GM12874 (cell line): ENCODE results near the gene CRYBG1.

Source experiments
- TF ChIP-seq, protein P1 (sequence below): IDR thresholded peaks from 2 replicates; pipeline ENCODE4 v1.5.1; 2011; ENCODE audit warnings: low read depth, mild to moderate bottlenecking, control low read depth, low read length, moderate library complexity; ENCODE audit not compliant: insufficient read depth

Gene CRYBG1

DNA sequence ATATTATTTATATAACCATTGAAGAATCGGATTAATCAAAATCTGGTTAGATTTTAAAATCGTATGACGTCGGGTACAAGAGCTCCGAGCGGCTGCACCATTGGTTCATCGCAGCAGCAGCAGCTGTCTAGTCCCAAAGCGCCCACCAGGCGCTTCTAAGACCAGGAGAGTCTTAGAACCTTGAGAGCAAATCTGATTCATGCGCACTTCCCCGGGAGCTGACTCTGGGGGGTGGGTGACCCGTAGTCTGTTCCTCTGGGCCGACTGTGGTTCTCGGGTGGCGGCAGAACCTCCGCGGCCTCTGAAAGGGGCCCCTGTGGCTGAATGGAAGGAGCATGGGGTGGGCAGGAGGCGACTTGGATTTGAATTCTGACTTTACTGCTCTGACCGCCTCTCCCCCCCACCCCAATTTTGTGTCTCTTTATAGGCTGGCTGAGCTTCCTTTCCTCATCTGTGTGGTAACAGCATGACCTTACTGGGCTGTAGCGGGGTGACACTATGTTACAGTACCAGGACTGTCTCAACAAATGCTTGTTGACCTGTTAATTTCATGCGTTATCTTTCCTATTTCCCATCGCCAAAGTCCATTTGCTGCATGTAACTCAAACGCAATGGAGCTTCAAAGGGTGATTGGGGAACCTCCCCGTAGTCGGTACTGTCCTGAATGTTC is 149.0 kb downstream of the CRYBG1 start:
- TF ChIP-seq, protein P1, sequence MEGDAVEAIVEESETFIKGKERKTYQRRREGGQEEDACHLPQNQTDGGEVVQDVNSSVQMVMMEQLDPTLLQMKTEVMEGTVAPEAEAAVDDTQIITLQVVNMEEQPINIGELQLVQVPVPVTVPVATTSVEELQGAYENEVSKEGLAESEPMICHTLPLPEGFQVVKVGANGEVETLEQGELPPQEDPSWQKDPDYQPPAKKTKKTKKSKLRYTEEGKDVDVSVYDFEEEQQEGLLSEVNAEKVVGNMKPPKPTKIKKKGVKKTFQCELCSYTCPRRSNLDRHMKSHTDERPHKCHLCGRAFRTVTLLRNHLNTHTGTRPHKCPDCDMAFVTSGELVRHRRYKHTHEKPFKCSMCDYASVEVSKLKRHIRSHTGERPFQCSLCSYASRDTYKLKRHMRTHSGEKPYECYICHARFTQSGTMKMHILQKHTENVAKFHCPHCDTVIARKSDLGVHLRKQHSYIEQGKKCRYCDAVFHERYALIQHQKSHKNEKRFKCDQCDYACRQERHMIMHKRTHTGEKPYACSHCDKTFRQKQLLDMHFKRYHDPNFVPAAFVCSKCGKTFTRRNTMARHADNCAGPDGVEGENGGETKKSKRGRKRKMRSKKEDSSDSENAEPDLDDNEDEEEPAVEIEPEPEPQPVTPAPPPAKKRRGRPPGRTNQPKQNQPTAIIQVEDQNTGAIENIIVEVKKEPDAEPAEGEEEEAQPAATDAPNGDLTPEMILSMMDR, result peak; percentile 34; the same call in 1 of the 2 replicates

DNA sequence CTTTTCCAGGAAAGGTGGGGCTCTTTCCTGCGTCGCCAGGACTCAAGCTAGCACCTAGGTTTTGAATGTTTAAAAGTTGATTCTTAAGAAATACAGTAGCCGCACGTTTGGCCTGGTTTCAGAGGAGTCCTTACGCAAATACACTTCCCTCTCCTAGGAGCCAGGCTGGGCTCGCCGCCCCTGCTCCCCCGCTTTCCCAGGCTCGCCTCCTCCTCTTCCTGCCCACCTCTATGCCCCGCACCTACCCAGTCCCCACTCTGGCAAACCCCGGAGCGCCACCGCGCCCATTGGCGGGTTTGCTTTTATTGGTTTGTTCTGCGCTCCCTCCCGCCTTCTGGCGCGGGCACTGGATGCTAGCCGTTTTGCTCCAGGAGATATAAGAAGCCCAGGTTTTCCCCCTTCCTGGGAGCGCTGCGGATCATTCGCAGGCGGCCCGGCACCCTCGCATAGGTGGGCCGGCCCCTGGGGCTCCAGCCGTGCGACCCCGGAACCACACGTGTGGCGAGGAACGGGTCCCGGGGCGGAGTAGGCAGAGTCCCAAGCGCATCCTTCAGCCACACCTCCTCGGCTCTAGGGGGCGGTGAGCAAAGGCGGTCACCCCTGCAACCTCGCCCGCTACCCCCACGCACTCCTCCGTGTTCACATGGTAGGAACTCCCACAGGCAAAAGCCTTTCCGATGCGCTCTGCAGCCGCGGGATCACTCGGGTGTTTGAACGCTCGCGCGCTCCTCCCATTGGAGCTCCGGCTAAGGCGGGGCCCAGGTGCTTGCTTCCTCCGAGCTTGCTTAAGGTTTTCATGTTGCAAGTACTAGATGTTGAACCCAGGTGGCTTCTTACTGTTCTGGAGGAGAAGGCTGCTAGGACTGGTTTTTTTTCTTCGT is 149.8 kb downstream of the CRYBG1 start:
- TF ChIP-seq, protein P1, result peak; percentile 48

DNA sequence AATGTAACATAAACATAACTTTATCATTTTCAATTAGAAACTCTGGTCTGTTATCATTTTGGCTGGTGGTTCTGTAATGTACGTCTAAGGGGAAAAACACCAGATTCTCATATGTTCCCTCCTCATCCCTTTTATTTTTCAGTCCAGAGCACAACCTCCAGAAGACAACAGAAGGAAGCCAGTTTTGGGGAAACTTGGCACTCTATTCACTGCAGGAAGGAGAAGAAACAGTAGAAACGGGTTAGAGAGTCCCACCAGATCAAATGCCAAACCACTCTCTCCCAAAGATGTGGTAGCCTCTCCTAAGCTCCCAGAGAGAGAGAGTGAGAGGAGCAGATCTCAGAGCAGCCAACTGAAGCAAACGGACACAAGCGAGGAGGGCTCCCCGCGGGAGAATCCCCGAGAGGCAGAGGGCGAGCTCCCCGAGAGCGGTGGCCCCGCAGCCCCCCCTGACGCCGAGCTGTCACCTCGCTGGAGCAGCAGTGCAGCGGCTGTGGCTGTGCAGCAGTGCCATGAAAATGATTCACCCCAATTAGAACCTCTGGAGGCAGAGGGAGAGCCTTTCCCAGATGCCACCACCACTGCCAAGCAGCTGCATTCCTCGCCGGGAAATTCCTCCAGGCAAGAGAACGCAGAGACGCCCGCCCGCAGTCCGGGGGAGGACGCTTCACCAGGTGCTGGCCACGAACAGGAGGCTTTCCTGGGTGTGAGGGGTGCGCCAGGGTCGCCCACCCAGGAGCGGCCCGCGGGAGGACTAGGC is 151.0 kb downstream of the CRYBG1 start:
- TF ChIP-seq, protein P1, result no peak

DNA sequence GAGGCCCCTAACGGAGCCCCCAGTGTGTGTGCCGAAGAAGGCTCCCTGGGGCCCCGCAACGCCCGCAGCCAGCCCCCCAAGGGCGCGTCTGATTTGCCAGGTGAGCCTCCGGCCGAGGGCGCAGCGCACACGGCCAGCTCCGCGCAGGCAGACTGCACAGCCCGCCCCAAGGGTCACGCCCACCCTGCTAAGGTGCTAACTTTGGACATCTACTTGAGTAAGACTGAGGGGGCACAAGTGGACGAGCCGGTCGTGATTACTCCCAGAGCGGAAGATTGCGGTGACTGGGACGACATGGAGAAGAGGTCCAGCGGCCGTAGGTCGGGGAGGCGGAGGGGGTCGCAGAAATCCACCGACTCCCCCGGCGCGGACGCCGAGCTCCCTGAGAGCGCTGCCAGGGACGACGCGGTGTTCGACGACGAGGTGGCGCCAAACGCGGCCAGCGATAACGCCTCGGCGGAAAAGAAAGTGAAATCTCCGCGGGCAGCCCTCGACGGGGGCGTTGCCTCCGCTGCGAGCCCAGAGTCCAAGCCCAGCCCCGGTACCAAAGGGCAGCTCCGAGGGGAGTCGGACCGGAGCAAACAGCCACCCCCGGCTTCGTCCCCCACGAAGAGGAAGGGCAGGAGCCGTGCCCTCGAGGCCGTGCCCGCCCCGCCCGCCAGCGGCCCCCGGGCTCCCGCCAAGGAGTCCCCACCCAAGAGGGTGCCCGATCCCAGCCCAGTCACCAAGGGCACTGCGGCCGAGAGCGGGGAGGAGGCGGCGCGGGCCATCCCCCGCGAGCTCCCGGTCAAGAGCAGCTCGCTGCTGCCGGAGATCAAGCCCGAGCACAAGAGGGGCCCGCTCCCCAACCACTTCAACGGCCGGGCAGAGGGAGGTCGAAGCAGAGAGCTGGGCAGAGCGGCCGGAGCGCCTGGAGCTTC is 151.8 kb downstream of the CRYBG1 start:
- TF ChIP-seq, protein P1, result peak; percentile 60

DNA sequence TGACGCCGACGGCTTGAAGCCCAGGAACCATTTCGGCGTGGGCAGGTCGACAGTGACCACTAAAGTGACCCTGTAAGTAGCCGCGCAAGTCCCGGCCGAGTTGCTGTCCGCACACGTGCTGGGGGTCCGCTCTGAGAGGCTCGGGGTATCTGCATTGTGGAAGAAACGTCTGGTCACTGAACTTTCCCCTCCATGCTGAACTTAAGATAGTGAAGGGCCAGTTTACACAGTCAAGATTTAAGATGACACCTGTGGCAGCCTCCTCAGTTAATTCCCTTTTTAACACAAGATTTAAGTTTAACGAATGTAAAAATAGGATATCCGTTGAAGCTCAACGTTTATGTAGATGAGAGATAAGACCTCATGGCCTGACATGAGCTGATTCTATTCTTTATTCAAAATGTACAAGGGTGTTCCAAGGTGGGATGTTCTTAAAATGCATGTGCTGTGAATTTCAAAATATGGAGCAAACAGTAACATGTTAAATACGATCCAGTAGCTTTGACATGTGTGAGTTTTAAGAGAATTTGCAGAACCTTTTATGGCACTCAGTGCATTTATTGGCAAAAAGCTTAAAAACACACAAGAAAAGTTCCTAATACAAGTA is 152.6 kb downstream of the CRYBG1 start:
- TF ChIP-seq, protein P1, result no peak

DNA sequence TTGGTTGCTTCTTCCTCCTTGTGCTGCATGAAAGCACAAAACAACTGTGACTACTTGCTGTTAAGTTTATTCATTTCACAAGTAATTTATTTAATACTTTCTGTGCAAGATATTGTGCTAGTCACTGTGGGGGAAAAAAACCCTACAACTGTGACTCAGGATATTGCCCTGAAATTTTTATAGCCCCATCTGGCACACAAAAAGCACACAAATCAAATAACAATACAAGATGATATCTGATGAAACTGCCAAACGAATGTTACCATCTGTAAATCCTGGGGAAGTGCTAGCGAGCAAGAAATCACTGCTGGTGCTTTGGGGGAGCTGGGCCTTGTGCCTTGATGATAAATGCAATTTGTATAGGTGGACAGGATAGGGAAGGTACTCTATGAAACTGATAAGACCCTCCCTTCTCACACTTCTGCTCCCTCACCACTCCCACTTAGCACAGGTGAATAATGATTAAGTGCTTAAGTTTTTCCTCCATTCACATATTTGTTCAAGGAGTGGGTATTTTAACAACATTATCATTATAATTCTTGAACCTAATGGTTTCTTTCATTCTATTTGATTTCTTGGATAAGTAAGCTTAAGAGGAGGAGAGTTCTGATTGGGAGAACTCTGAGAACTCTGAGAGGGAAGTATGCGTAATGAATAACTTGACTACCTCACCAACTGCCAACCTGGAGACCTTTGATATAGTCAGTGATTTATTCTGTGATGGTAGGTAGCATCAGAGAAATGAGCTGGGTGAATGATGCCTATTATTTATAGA is 153.5 kb downstream of the CRYBG1 start:
- TF ChIP-seq, protein P1, result no peak
